C1 segment of cervical spinal cord (tissue), 14 donors: ENCODE results near the gene SUPT20HL1.
"Not testable (repeated sequence)": the region's sequence is repeated elsewhere in the genome, so short reads cannot be mapped to it uniquely, and the experiment has no call there.

Source experiments
- DNase-seq, 14 donors: peaks; one replicate each; lab custom pipeline; 2025; lab: John Stamatoyannopoulos, UW

Gene SUPT20HL1

GRCh38 chrX:24363432-24364181, 3.2 kb downstream of the SUPT20HL1 start:
- DNase-seq: peak in 1 of 14 donors; percentile 10

- no peak for DNase-seq
These were observed 3.9 kb downstream of the SUPT20HL1 start for GRCh38 chrX:24364326-24364725.

- DNase-seq: no peak
These were observed 4.6 kb downstream of the SUPT20HL1 start for GRCh38 chrX:24364851-24365538.

GRCh38 chrX:24366762-24367400, 6.4 kb downstream of the SUPT20HL1 start:
- not testable (repeated sequence) for DNase-seq

GRCh38 chrX:24369816-24370215, 9.4 kb downstream of the SUPT20HL1 start:
- no peak for DNase-seq

- peak in 7 of 14 donors; percentile 1 to 19 (median 14) for DNase-seq
These were observed 11.0 kb downstream of the SUPT20HL1 start for GRCh38 chrX:24371391-24371972.

GRCh38 chrX:24372021-24372763, 11.8 kb downstream of the SUPT20HL1 start:
- no peak for DNase-seq

- DNase-seq: no peak
These were observed 15.2 kb downstream of the SUPT20HL1 start for GRCh38 chrX:24375600-24376131.

- DNase-seq: no peak
These were observed 16.0 kb downstream of the SUPT20HL1 start for GRCh38 chrX:24376403-24376802.

- DNase-seq: no peak
These were observed 16.8 kb downstream of the SUPT20HL1 start for GRCh38 chrX:24377195-24377594.

GRCh38 chrX:24377911-24378468, 17.6 kb downstream of the SUPT20HL1 start:
- DNase-seq: no peak

- no peak for DNase-seq
These were observed 18.3 kb downstream of the SUPT20HL1 start for GRCh38 chrX:24378706-24379105.

- no peak for DNase-seq
These were observed 20.1 kb downstream of the SUPT20HL1 start for GRCh38 chrX:24380262-24381187.

GRCh38 chrX:24382315-24382714, 21.9 kb downstream of the SUPT20HL1 start:
- DNase-seq: not testable (repeated sequence)

- no peak for DNase-seq
These were observed 27.3 kb downstream of the SUPT20HL1 start for GRCh38 chrX:24387724-24388123.

GRCh38 chrX:24391389-24391788, 30.9 kb downstream of the SUPT20HL1 start:
- no peak for DNase-seq

- DNase-seq: no peak
These were observed 31.4 kb downstream of the SUPT20HL1 start for GRCh38 chrX:24391843-24392242.

GRCh38 chrX:24392709-24393108, 32.3 kb downstream of the SUPT20HL1 start:
- no peak for DNase-seq

GRCh38 chrX:24395775-24396174, 35.3 kb downstream of the SUPT20HL1 start:
- DNase-seq: peak in 6 of 14 donors; percentile 0 to 30 (median 3)
